Measurements from ENCODE around the gene ARL16.

- TF ChIP-seq CTCF (IDR thresholded peaks at IDR 0.05) = no peak
- no peak for TF ChIP-seq POLR2AphosphoS5 (IDR thresholded peaks at IDR 0.05; ENCODE audit: low read depth, low read length)
These were observed 1.5 kb upstream of the ARL16 start for GRCh38 chr17:81685108-81685507.
